Measurements from ENCODE around the gene POLH.
"Not testable (repeated sequence)": the region's sequence is repeated elsewhere in the genome, so short reads cannot be mapped to it uniquely, and the experiment has no call there.

Gene POLH

GRCh38 chr6:43575772-43576551, at the start of gene POLH, which contains the start of gene XPO5:
POLH (plus strand) TSS chr6:43576185; CDS start chr6:43582320, 6,135 bp downstream.
XPO5 (minus strand) TSS chr6:43576038; CDS start chr6:43575864, 174 bp downstream.
- Histone ChIP-seq H3K27ac (peak within 1 kb of the TSS; percentile 40 to 91 (median 84)), H3K4me3 (peak within 1 kb of the TSS; percentile 61 to 100 (median 97))

- H3K27ac ChIP-seq, result no peak overlapping the region
- H3K4me3 ChIP-seq, result no peak overlapping the region
These were observed 43.8 kb upstream of the POLH start for GRCh38 chr6:43532201-43532600.

GRCh38 chr6:43538986-43539385, 37.0 kb upstream of the POLH start:
- not testable (repeated sequence) for H3K27ac ChIP-seq

GRCh38 chr6:43539409-43539808, 36.6 kb upstream of the POLH start:
- H3K4me3 ChIP-seq, H3K27ac ChIP-seq: not testable (repeated sequence)

More at GRCh38 chr6:43538986-43539385, 37.0 kb upstream of the POLH start:
- not testable (repeated sequence) for H3K4me3 ChIP-seq

- Histone ChIP-seq H3K27ac (no peak overlapping the region), H3K4me3 (no peak overlapping the region)
These were observed 35.5 kb upstream of the POLH start for GRCh38 chr6:43540507-43540906.

- no peak overlapping the region for H3K27ac ChIP-seq
- H3K4me3 ChIP-seq, result no peak overlapping the region
These were observed 34.1 kb upstream of the POLH start for GRCh38 chr6:43541774-43542471.

- no peak overlapping the region for H3K27ac ChIP-seq
- H3K4me3 ChIP-seq, result no peak overlapping the region
These were observed 31.5 kb upstream of the POLH start for GRCh38 chr6:43544461-43544860.

- no peak overlapping the region for H3K27ac ChIP-seq
- no peak overlapping the region for H3K4me3 ChIP-seq
These were observed 28.8 kb upstream of the POLH start for GRCh38 chr6:43547222-43547621.

GRCh38 chr6:43557620-43558019, 18.4 kb upstream of the POLH start:
- not testable (repeated sequence) for H3K27ac ChIP-seq, H3K4me3 ChIP-seq

- no peak overlapping the region for H3K27ac ChIP-seq
- H3K4me3 ChIP-seq, result no peak overlapping the region
These were observed 16.7 kb upstream of the POLH start for GRCh38 chr6:43559328-43559727.

- no peak overlapping the region for H3K27ac ChIP-seq
These were observed 5.0 kb upstream of the POLH start for GRCh38 chr6:43570876-43571441.

GRCh38 chr6:43572015-43572414, 4.0 kb upstream of the POLH start:
- no peak overlapping the region for H3K27ac ChIP-seq
- H3K4me3 ChIP-seq, result no peak overlapping the region

More at GRCh38 chr6:43570876-43571441, 5.0 kb upstream of the POLH start:
- no peak overlapping the region for H3K4me3 ChIP-seq

GRCh38 chr6:43575105-43575771, 747 bp upstream of the POLH start:
- H3K4me3 ChIP-seq, result peak overlapping the region; percentile 61 to 100 (median 97)
- peak overlapping the region; percentile 40 to 91 (median 84) for H3K27ac ChIP-seq

GRCh38 chr6:43578748-43579147, 2.8 kb downstream of the POLH start:
- no peak overlapping the region for H3K4me3 ChIP-seq

GRCh38 chr6:43579171-43579570, 3.2 kb downstream of the POLH start:
- Histone ChIP-seq H3K4me3 (no peak overlapping the region), H3K27ac (peak overlapping the region in 1 of 21 experiments; percentile 37)

More at GRCh38 chr6:43578748-43579147, 2.8 kb downstream of the POLH start:
- H3K27ac ChIP-seq, result peak overlapping the region in 1 of 21 experiments; percentile 4

GRCh38 chr6:43582911-43583310, 6.9 kb downstream of the POLH start:
- Histone ChIP-seq H3K4me3 (no peak overlapping the region), H3K27ac (no peak overlapping the region)

- peak overlapping the region in 3 of 21 experiments; percentile 7 to 40 (median 14) for H3K27ac ChIP-seq
These were observed 9.0 kb downstream of the POLH start for GRCh38 chr6:43584892-43585570.

GRCh38 chr6:43588194-43588593, 12.2 kb downstream of the POLH start:
- Histone ChIP-seq H3K4me3 (no peak overlapping the region), H3K27ac (no peak overlapping the region)

More at GRCh38 chr6:43584892-43585570, 9.0 kb downstream of the POLH start:
- no peak overlapping the region for H3K4me3 ChIP-seq

GRCh38 chr6:43589564-43589963, 13.6 kb downstream of the POLH start:
- not testable (repeated sequence) for H3K27ac ChIP-seq, H3K4me3 ChIP-seq
